GM20000 (cell line): ENCODE measurements around the gene BAG5.

Experiments
- DNase-seq: peaks from one replicate; pipeline ENCODE4 v3.0.0; 2012; ENCODE audit warnings: low spot score
- CTCF ChIP-seq: IDR thresholded peaks from 2 replicates; pipeline ENCODE4 v1.5.1; 2012; ENCODE audit warnings: mild to moderate bottlenecking, control low read depth; ENCODE audit errors: extremely low read depth, missing control alignments

BAG5 gene

DNA sequence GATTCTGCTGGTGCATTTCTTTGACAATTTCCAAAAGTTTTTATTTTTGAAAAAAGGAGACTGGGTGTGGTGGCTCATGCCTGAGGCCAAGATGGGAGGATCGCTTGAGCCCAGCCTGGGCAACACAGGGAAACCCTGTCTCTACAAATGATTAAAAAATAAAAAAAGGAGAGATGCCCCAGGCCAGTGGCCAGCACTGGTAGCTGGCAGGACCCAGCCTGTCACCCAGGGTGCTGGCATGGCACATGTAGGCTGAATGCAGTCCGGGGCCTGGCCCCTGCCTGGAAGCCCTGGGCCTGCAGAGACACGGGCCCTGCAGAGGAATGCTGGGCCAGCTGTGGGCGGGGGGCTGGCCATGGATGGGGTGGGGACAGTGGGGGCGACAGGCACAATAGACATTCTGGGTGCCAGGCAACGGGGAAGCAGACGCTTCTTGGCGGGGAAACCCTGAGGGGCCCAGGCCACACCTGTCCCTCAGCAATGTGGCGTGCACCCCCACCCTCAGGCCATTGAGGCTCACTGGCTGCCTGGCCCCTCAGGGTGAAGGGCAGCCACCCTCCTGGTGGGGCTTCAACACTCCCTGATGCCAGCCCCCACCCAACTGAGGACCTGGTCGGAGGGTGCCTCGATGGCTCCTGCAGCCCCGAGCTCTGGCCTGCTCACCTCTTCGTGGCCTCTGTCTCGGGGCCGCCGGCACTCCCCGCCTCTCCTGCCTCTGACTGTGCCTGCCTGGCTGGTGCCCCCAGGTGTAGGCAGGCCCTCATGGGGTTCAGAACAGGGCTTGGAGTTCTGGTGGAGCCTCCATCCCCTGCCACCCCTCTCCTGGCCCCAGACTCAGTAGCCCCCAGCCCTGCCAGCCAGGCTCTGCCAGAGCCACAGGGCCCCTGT is 21.4 kb downstream of the BAG5 start:
- no peak for DNase-seq
- TF ChIP-seq CTCF: no peak

DNA sequence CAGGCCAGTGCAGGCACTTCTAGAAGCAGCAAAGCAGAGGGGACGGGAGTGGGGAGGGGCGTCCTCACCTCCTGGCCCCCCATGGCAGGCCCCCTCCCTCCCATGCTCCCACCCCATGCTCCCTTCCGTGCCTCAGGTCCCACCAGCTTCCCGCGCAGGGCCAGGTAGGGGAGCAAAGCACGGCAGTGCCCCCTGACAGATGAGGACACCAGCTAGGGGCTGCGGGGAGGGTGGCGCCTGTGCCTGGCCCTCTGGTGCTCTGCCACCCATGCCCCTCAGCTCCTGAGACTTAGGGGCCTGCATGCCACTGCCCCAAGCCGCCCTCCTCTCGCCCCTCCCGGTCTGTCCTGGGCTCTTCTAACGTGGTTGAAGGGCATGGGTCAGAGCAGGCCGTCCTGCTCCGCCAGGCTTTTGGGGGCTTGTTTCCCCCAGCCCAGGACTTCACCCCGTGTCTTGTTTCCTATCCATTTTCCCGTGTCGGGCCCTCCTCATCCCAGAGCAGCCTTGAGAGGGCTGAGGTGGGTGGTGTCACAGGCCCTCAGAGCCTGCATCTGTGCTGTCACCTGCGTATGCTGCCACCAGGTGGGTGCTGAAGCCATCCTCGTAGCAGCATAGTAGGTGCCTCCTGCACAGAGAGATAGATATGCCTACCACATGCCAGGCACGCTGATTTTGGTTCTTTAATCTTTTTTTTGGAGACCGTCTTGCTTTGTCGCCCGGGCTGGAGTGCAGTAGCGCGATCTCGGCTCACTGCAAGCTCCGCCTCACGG is 23.2 kb downstream of the BAG5 start:
- no peak for DNase-seq
- no peak for TF ChIP-seq CTCF

DNA sequence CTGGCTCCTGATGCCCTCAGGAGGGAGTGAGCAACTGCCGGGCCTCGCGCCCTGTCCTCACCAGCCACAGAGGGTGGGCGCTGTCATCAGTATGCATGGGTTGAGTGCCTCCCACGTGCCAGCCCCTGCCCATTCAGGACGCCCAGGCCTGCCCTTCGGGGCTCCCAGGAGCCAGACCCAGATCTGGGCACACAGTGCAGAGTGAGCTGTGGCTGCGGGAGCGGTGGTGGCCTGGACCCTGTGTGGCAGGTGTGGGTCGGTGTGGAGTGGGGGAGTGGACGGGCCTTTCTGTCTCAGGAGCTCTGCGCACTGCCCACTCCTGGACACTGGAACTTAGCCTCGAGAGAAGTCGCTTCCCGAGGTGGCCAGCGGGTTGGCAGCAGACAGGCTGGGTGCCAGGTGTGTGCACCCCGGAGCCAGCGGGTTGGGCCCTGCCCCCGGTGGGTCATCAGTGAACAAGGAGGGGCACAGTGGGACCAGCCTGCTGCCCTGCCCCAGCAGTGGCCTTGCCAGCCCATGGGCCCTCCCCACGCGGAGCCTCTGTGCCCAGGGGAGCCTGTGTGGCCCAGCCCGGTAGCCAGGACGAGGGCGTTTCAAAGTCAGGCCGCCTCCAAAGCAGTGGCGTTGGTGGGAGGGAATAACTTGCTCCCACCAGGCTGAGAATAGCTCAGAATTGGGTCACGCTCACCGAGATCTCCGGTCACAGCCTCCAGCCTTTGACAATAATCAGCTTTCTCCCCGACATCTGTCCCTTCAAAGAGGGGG is 24.0 kb downstream of the BAG5 start:
- TF ChIP-seq CTCF: no peak
- DNase-seq: no peak

DNA sequence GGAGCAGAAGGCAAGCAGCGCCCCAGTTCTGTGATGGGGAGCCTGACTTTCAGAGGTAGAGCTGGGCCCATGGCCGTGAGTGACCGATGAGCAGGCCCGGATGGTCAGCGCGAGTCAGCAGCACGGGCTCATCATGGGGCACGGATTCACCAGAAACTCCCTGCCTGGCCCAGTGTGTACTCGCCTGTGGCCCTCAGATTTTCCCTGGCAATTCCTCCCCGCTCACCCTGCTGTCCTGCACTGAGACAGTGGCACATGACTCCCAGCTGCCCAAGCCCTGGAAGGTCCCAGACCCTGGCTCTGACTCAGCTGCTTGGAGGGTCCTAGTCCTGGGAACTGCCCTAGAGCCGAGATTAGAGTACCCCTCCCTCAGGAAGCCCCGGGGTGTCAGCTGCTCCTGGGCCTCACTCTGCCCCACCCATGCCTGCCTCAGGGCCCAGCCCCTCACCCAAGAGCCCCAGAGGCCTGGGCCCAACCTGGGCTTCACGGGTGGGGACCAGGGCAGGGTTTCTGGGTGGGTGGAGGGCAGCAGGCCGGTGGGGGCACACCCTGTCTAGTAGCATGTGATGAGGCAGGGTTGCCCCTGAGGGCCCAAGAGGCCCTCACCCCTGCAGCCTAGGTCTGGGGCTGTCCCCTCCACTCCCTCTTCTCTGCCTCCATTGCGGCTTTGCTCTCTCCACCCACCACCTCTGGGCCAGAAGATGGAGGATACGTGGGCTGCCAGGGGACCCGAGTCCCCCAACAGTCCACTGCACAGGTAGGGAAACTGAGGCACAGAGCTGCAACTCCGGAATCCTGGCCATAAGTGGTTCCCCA is 25.1 kb downstream of the BAG5 start:
- DNase-seq: no peak
- no peak for TF ChIP-seq CTCF

DNA sequence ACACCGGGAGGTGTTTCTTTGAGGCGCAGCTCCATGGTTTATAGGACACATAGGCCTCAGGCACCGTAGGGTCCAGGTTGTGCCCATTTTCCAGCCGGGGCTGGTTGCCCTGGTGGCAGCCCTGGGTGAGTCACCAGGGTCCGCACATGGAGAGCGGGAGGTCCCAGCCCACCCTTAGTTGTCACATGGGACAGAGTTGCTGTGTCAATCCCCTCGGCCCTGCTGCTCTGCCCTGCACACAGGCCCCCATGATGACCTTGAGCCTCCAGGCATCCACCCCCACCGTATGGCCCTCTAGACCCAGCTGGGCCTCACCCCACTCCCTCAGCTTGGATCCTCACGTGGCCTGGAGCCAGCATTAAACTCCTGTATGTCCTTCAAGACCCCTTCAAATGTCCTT is 25.8 kb downstream of the BAG5 start:
- TF ChIP-seq CTCF: no peak
- DNase-seq: no peak

- no peak for DNase-seq
- no peak for TF ChIP-seq CTCF
Measured at GRCh38 chr14:103535891-103536565, 26.4 kb downstream of the BAG5 start.
